GM19452 (cell line): Measurements from ENCODE around the gene BAHD1.

ENCODE experiments used
- ATAC-seq: cut with Tn5 transposase; IDR thresholded peaks from one replicate; pipeline ENCODE4 v1.9.1; 2021; ENCODE audit not compliant: unreplicated experiment

Gene BAHD1

DNA sequence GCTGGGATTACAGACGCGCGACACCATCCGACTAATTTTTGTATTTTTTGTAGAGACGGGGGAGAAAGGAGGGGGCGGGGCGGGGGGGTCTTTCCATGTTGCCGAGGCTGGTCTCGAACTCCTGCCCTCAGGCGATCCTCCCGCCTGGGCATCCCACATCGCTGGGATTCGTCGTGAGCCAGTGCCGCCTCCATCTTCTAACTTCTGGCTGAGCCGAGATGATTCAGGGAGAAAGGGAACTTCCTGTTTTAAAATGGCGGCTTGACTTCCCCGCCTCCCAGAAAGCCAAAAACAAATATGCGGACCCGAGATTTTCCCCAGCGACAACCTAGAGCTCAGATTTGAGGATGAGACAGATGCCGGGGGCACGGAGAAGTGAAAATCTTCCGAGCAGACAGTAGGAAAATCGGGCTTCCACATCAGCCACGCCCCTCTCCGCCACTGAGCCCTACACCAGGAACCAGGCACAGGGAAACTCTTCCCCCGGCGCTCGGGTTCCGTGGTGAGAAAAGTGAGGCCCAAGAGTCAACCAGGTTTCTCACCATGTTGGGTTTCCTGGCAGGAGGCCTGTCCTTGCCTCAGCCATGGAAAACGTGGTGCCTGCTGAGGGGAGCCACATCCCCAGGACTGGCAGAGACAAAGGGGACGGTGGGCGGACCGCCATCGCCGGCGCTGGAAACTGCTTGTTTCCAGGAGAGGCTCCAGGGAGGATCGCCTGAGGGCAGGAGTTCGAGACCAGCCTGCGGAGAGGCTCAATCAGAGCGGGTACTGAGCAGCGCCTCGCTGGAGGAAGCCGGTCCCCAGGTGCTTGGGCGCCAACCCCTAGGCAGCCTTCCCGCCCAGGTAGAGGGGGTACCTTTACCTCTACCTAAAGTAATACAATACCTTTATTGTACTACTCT lies 48.8 kb downstream of the BAHD1 start:
- ATAC-seq, result no peak

- ATAC-seq, result no peak
These were observed 52.5 kb downstream of the BAHD1 start for GRCh38 chr15:40493089-40493840.

GRCh38 chr15:40495516-40495915 lies 54.8 kb downstream of the BAHD1 start:
- ATAC-seq, result no peak

GRCh38 chr15:40498418-40498817 lies 57.7 kb downstream of the BAHD1 start:
- ATAC-seq, result no peak

GRCh38 chr15:40498891-40499290 lies 58.1 kb downstream of the BAHD1 start:
- no peak for ATAC-seq

DNA sequence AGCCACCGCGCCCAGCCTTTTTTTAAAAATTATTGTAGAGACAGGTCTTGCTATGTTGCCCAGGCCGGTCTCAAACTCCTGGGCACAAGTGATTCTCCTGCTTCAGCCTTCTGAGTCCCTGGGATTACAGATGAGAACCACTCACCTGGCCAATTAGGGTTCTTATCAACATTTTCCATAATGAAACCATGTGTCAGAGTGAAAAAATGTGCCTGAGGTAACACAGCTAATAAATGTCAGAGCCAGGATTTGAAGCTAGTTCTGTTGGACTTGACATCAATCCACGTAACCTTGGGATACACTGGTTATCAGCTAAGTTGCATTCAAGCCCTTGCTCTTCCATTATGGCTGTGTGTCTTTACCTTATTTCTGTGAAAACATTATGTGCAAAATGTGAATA lies 59.2 kb downstream of the BAHD1 start:
- no peak for ATAC-seq

DNA sequence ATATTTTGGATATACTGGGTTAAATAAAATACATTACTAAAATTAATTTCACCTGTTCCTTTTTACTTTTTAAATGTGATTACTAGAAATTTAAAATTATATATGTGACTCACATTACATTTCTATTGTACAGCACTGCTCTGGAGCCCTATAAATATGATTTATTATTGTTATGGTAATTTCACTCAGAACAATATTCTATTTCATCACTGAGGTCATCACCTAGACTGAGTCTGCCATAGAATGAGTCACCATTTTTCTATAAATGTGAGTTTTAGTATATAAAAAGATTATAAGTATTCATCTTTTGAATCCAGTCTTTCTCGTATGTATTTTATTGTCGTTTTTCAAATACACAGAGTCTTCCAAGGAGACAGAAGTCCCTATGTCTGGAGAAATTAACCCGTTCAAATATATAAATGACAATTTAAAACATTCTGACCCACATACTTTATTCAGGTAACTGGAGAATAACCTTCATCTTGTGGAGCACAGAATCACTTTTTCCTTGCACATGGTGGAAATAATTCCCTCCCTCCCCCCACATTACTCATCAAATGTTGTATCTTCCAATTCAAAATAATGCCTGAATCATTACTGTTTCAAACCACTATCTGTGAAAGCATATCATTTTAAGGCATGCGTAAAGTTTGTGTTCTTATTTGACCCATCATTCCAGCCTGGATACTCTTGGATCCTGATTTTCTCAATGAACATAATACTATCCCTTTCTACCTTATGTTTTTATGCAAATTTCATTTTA lies 60.0 kb downstream of the BAHD1 start:
- ATAC-seq, result no peak

DNA sequence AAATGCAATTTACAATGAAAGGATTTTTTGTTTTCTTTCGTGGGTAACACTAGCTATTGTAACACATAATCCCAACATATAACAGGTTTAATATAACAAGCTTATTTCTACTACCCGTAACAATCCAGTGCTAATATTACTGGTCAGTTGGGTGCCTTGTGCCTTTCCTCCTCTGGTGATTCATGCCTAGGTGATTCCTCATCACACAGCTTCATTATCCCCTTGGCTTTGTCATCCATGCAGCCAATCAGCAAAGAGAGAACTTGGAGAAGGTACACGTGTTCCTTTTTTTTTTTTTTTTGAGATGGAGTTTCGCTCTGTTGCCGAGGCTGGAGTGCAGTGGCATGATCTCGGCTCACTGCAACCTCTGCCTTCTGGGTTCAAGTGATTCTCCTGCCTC lies 60.7 kb downstream of the BAHD1 start:
- ATAC-seq, result no peak

GRCh38 chr15:40506964-40507571 lies 66.3 kb downstream of the BAHD1 start:
- no peak for ATAC-seq

- no peak for ATAC-seq
These were observed 67.5 kb downstream of the BAHD1 start for GRCh38 chr15:40508216-40508615.

- ATAC-seq, result no peak
These were observed 69.4 kb downstream of the BAHD1 start for GRCh38 chr15:40510201-40510600.

DNA sequence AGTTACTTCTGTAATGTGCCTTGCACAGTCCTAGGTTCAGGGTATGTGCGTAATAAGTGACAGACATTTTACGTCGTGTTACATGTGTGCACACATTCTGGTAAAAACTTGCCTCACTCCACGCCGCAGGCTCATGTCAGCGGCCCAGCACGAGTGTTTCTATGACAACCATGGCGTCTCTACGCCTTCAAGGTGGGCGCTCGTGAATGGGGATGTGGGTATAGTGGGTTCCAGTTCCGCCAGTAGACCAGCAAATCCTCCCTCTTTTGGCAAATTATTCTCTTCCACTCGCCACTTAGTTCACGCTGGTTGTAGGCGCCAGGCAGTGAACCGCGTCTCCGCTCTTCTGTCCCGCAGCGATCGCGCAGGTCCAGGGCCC lies 70.3 kb downstream of the BAHD1 start:
- peak; percentile 65 for ATAC-seq

DNA sequence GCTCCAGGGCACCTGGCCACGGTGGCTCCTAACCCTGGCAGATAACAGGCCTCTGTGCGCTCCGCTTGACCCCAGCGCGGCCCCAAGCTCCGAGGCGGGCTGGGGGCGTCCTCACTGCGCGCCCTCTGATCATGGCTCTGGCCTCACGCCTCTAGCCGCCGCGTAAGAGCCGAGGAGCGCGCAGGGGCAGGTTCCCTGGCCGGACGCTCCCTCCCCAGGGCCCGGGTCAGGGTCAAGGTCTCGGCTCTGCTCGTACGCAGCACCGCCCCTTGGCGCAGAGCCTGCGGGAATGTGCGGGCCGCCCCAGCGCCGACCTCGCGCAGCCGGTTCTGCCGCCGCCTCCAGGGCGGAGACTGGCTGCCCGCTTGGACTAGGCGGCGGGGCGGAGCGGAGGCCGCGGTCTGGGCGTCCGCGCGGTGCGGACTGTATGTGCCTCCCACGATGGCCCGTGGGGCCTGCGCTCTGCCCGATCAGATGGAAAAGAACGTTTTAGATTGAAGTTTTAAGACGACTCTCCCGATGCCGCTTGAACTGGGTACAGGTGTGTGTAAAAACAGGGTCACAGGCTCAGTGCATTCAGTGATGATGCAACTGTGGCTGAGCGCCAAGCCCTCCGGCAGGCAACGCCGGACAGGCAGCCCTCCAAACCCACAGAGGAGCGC lies 70.8 kb downstream of the BAHD1 start:
- peak; percentile 38 for ATAC-seq

GRCh38 chr15:40512440-40512839 lies 71.7 kb downstream of the BAHD1 start:
- no peak for ATAC-seq

DNA sequence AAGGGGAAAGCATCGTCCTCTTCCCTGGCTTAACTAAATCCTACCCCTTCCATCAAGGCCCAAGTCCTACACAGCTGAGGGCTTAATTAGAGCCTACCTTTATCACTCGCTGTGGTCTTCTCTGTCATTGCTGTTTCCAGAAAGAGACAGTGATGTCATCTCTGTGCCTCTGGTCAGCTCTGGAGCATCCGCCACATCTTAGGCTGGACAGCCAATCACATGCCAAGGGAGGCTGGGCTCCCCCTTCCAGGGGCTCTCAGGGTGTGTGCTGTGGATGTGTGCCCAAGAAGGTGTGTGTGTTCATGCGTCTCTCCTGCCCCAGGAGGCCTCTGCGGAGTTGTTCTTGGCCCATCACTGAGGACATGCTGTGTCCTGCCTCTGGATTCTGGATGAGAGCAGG lies 72.9 kb downstream of the BAHD1 start:
- ATAC-seq, result no peak

DNA sequence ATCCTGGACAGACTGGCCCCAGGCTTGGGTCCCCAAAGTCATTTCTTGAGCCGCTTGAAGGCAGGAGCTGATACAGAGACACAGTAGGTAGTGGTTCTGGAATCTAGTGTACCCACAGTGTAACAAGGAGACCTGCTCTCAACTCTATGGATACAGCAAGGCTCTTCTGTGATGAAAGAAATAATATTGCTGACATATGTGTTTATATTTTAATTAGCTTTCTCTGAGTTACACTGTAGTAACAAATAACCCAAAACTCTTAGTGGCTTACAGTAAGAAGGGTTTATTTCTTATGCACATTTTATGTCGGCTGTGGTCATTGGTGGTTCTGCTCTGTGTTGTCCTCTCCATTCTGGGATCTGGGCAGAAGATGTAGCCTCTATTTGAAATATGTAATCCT lies 75.6 kb downstream of the BAHD1 start:
- ATAC-seq, result no peak
